Esophagus muscularis mucosa (tissue), 4 donors: ENCODE data around the gene PTOV1. TPM values are rescaled to one million over a fixed set of nuclear protein-coding genes. Genes with fewer than 3 reads are reported as not detected.

ENCODE experiments used
- DNase-seq: peaks from one replicate; pipeline ENCODE4 v3.0.0-alpha.2; 2017; ENCODE audit errors: extremely low spot score
- H3K27ac ChIP-seq, 4 donors: fragments of 200-600 bp; sonication (generic); replicated peaks in 1 of 4; 1 replicate in 3 of 4; 2 replicates in 1 of 4; pipeline ENCODE4 v1.5.1; 2016 to 2019; ENCODE audit warnings: mild to moderate bottlenecking in 1 of 4
- H3K27me3 ChIP-seq, 4 donors: fragments of 200-600 bp; sonication (generic); one replicate each; pipeline versions ENCODE4 v1.5.1 to v1.6.0; 2016 to 2019
- H3K36me3 ChIP-seq, 4 donors: fragments of 200-600 bp; sonication (generic); one replicate each; pipeline ENCODE4 v1.5.1; 2016 to 2019
- H3K4me1 ChIP-seq, 4 donors: fragments of 200-600 bp; sonication (generic); one replicate each; pipeline ENCODE4 v1.5.1; 2016 to 2019
- H3K4me3 ChIP-seq, 4 donors: fragments of 200-600 bp; sonication (generic); 1 replicate in 2 of 4; 2 replicates in 2 of 4; pipeline ENCODE4 v1.5.1; 2016 to 2019; ENCODE audit warnings: mild to moderate bottlenecking in 4 of 4, moderate library complexity in 1 of 4
- H3K9me3 ChIP-seq, 4 donors: fragments of 200-600 bp; sonication (generic); 1 replicate in 3 of 4; 2 replicates in 1 of 4; pipeline ENCODE4 v1.5.1; 2016 to 2019
- EP300 ChIP-seq: sonication (generic); formaldehyde crosslinking; IDR thresholded peaks from one replicate; pipeline ENCODE4 v1.6.1; 2017; ENCODE audit warnings: antibody characterized with exemption
- POLR2A ChIP-seq: fragments of 450-650 bp; IDR thresholded peaks from one replicate; pipeline ENCODE4 v1.6.1; 2017; ENCODE audit warnings: antibody characterized with exemption, moderate library complexity, mild to moderate bottlenecking, low read depth
- POLR2AphosphoS5 ChIP-seq, 2 donors: sonication (generic); formaldehyde crosslinking; IDR thresholded peaks; one replicate each; pipeline ENCODE4 v1.6.1; 2017; ENCODE audit warnings: antibody characterized with exemption in 2 of 2
- WGBS: methylation state at CpG from one replicate; pipeline ENCODE4 v1.1.5; 2018; 5-methylcytosine and 5-hydroxymethylcytosine counted together
- intact Hi-C: fragments of 100-400 bp; cut with DNase I; formaldehyde crosslinking; loops from one replicate; pipeline ENCODE4 v1.15.1; 2023
- total RNA-seq, 4 donors: library from RNA; depleted of rRNA; stranded (reverse); fragments of >200 nt; gene quantifications; one replicate each; pipeline versions ENCODE4 v1.1.0 to v1.2.1, GENCODE V29; 2016
- TF ChIP-seq, protein P1 (sequence below), 3 experiments: fragments of 200-600 bp in 2 of 3; fragments of 450-650 bp in 1 of 3; sonication (generic) in 2 of 3; IDR thresholded peaks; one replicate each; pipeline ENCODE4 v1.5.1; 2017 to 2019; ENCODE audit warnings: antibody characterized with exemption in 3 of 3, mild to moderate bottlenecking in 2 of 3, moderate library complexity in 1 of 3

PTOV1 gene
- total RNA-seq, 4 donors from 2014 or later = 60.5 to 102 (median 84.4) TPM

GRCh38 chr19:49803529-49803856 is 47.5 kb upstream of the PTOV1 start:
- H3K27me3 ChIP-seq = no peaks in the 10 kb centered on the region
- WGBS = 96% methylated on average over 6 of the region's 6 CpGs
- no peak overlapping the region for H3K27ac ChIP-seq
- intact Hi-C loops = loop anchor here (5.0 kb wide), 1 partner anchor 36 kb away; the partner anchor contains the start of gene AP2A1
- H3K36me3 ChIP-seq = peaks cover 36 to 90% (median 88%) of the 10 kb centered on the region in 4 donors
- TF ChIP-seq EP300 (no peak), POLR2AphosphoS5 (IDR thresholded peaks at IDR 0.05) (no peak), POLR2A (no peak)
- TF ChIP-seq, protein P1, sequence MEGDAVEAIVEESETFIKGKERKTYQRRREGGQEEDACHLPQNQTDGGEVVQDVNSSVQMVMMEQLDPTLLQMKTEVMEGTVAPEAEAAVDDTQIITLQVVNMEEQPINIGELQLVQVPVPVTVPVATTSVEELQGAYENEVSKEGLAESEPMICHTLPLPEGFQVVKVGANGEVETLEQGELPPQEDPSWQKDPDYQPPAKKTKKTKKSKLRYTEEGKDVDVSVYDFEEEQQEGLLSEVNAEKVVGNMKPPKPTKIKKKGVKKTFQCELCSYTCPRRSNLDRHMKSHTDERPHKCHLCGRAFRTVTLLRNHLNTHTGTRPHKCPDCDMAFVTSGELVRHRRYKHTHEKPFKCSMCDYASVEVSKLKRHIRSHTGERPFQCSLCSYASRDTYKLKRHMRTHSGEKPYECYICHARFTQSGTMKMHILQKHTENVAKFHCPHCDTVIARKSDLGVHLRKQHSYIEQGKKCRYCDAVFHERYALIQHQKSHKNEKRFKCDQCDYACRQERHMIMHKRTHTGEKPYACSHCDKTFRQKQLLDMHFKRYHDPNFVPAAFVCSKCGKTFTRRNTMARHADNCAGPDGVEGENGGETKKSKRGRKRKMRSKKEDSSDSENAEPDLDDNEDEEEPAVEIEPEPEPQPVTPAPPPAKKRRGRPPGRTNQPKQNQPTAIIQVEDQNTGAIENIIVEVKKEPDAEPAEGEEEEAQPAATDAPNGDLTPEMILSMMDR (IDR thresholded peaks at IDR 0.05) = no peak
- no peak for DNase-seq
- H3K4me3 ChIP-seq = no peak overlapping the region
- H3K9me3 ChIP-seq = no peaks in the 10 kb centered on the region
- peaks cover 16 to 38% (median 29%) of the 10 kb centered on the region in 4 donors for H3K4me1 ChIP-seq

DNA sequence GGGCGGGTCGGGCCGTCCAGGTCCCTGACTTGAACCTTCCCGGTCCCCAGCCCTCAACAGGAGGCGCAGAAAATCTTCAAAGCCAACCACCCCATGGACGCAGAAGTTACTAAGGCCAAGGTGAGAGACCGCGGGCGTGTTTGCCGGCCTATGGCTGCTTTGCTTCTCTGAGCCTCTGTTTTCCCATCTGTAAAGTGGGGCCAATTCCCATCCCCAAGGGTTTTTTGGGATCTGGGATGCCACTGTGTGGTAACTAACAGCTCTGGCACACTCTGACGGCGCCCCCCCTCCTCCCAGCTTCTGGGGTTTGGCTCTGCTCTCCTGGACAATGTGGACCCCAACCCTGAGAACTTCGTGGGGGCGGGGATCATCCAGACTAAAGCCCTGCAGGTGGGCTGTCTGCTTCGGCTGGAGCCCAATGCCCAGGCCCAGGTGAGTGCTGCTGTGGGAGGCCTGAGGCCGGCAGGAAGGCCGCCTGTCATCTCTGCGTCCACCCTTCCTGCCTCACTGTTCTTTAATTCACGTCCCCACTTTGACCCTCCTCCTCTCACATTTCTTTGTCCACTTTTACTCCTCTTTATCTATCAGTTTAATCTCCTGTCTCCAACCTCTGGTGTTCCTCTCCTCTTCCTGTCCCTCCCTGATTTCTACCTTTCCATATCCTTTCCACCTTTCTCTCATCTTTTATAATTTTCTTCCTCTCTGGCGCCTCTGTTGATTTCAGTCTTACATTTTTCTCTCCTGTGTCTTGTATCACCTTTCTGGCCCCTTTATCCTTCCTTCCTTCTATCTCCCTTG is 44.9 kb upstream of the PTOV1 start:
- WGBS = 87% methylated on average over 14 of the region's 20 CpGs
- H3K36me3 ChIP-seq = peaks cover 20 to 65% (median 62%) of the 10 kb centered on the region in 4 donors
- H3K27me3 ChIP-seq = no peaks in the 10 kb centered on the region

GRCh38 chr19:49806620-49806959 is 44.4 kb upstream of the PTOV1 start:
- Histone ChIP-seq H3K27me3 (no peaks in the 10 kb centered on the region), H3K4me1 (peaks cover 26 to 49% (median 40%) of the 10 kb centered on the region in 4 donors), H3K36me3 (peaks cover 20 to 59% (median 57%) of the 10 kb centered on the region in 4 donors), H3K4me3 (no peak overlapping the region), H3K9me3 (no peaks in the 10 kb centered on the region), H3K27ac (no peak overlapping the region)
- TF ChIP-seq, protein P1 (IDR thresholded peaks at IDR 0.05) = no peak
- no peak for TF ChIP-seq POLR2AphosphoS5 (IDR thresholded peaks at IDR 0.05)
- no peak for TF ChIP-seq POLR2A
- TF ChIP-seq EP300 = no peak
- intact Hi-C loops = no loop called here
- WGBS = 93% methylated on average over 8 of the region's 8 CpGs
- no peak for DNase-seq

More for the DNA sequence above, 44.9 kb upstream of the PTOV1 start:
- TF ChIP-seq POLR2A = no peak
- TF ChIP-seq EP300 = no peak
- TF ChIP-seq POLR2AphosphoS5 (IDR thresholded peaks at IDR 0.05) = no peak
- TF ChIP-seq, protein P1 (IDR thresholded peaks at IDR 0.05) = no peak
- peaks cover 27 to 55% (median 45%) of the 10 kb centered on the region in 4 donors for H3K4me1 ChIP-seq
- no peak overlapping the region for H3K4me3 ChIP-seq
- intact Hi-C loops = no loop called here
- H3K9me3 ChIP-seq = no peaks in the 10 kb centered on the region
- no peak overlapping the region for H3K27ac ChIP-seq
- DNase-seq = no peak

- WGBS = 73% methylated on average over 17 of the region's 18 CpGs
- Histone ChIP-seq H3K36me3 (peaks cover 20 to 54% (median 52%) of the 10 kb centered on the region in 4 donors), H3K27ac (no peak overlapping the region)
Measured at GRCh38 chr19:49807058-49807903, 43.7 kb upstream of the PTOV1 start.

More at GRCh38 chr19:49807058-49807903, 43.7 kb upstream of the PTOV1 start:
- Histone ChIP-seq H3K27me3 (no peaks in the 10 kb centered on the region), H3K4me3 (no peak overlapping the region), H3K4me1 (peaks cover 21 to 46% (median 36%) of the 10 kb centered on the region in 4 donors), H3K9me3 (no peaks in the 10 kb centered on the region)
- DNase-seq = no peak
- TF ChIP-seq POLR2AphosphoS5 (IDR thresholded peaks at IDR 0.05) (no peak), POLR2A (no peak), EP300 (no peak)
- TF ChIP-seq, protein P1 (IDR thresholded peaks at IDR 0.05) = no peak
- intact Hi-C loops = no loop called here
